ENCODE results near the gene MBOAT7.

The MBOAT7 gene

GRCh38 chr19:54188215-54188871 is 1.0 kb downstream of the MBOAT7 start:
- H3K27ac ChIP-seq (replicated peaks): peak overlapping the region; percentile 98
- DNase-seq (ENCODE audit: low read depth in 1 of 2, low spot score in 1 of 2): peak in 1 of 2 experiments; percentile 89
- TF ChIP-seq SPI1 (IDR thresholded peaks at IDR 0.05; ENCODE audit: borderline replicate concordance, low read depth): peak; percentile 77
- TF ChIP-seq CTCF (IDR thresholded peaks at IDR 0.05; ENCODE audit: insufficient read depth, low read length): no peak
- TF ChIP-seq, protein P1, sequence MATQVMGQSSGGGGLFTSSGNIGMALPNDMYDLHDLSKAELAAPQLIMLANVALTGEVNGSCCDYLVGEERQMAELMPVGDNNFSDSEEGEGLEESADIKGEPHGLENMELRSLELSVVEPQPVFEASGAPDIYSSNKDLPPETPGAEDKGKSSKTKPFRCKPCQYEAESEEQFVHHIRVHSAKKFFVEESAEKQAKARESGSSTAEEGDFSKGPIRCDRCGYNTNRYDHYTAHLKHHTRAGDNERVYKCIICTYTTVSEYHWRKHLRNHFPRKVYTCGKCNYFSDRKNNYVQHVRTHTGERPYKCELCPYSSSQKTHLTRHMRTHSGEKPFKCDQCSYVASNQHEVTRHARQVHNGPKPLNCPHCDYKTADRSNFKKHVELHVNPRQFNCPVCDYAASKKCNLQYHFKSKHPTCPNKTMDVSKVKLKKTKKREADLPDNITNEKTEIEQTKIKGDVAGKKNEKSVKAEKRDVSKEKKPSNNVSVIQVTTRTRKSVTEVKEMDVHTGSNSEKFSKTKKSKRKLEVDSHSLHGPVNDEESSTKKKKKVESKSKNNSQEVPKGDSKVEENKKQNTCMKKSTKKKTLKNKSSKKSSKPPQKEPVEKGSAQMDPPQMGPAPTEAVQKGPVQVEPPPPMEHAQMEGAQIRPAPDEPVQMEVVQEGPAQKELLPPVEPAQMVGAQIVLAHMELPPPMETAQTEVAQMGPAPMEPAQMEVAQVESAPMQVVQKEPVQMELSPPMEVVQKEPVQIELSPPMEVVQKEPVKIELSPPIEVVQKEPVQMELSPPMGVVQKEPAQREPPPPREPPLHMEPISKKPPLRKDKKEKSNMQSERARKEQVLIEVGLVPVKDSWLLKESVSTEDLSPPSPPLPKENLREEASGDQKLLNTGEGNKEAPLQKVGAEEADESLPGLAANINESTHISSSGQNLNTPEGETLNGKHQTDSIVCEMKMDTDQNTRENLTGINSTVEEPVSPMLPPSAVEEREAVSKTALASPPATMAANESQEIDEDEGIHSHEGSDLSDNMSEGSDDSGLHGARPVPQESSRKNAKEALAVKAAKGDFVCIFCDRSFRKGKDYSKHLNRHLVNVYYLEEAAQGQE (IDR thresholded peaks at IDR 0.05; ENCODE audit: insufficient replicate concordance, low read depth): no peak
- TF ChIP-seq GABPA (IDR thresholded peaks at IDR 0.05; ENCODE audit: low read depth): no peak
- TF ChIP-seq POLR2AphosphoS5 (IDR thresholded peaks at IDR 0.05; ENCODE audit: low read depth): peak; percentile 69
- H3K4me3 ChIP-seq (replicated peaks; ENCODE audit: insufficient read depth, low read length): peak overlapping the region; percentile 80
- H3K27me3 ChIP-seq (ENCODE audit: insufficient read depth, poor library complexity, severe bottlenecking): no peaks in the 10 kb centered on the region

DNA sequence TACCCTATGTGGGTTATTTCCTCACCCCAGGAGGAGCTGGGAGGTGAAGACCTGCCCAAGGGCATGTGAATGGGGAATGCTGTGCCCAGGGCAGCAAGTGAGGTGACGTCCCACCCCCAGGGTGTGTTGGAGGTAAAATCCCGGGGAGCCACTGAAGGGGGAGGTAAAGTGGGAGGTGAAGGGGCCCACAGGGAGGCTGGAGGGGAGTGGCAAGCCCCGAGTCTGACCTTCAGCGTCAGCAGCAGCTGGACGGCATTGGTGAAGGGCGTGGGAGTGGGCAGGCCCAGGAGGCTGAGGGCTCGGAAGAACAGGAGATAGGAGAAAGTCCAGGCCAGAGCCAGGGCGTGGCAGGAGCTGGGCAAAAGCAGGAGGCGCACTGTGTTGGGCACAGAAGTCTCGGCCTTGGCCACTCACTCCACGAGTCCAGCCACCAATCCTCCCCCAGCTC is 2.4 kb downstream of the MBOAT7 start:
- TF ChIP-seq CTCF (IDR thresholded peaks at IDR 0.05; ENCODE audit: insufficient read depth, low read length) (no peak), GABPA (IDR thresholded peaks at IDR 0.05; ENCODE audit: low read depth) (no peak), SPI1 (IDR thresholded peaks at IDR 0.05; ENCODE audit: borderline replicate concordance, low read depth) (no peak), POLR2AphosphoS5 (IDR thresholded peaks at IDR 0.05; ENCODE audit: low read depth) (no peak)
- TF ChIP-seq, protein P1 (IDR thresholded peaks at IDR 0.05; ENCODE audit: insufficient replicate concordance, low read depth): no peak
- no peak for DNase-seq (ENCODE audit: low read depth in 1 of 2, low spot score in 1 of 2)
- Histone ChIP-seq H3K4me3 (replicated peaks; ENCODE audit: insufficient read depth, low read length) (no peak overlapping the region), H3K27ac (replicated peaks) (peak overlapping the region; percentile 98; the same call in 1 of the 2 replicates), H3K27me3 (ENCODE audit: insufficient read depth, poor library complexity, severe bottlenecking) (no peaks in the 10 kb centered on the region)

DNA sequence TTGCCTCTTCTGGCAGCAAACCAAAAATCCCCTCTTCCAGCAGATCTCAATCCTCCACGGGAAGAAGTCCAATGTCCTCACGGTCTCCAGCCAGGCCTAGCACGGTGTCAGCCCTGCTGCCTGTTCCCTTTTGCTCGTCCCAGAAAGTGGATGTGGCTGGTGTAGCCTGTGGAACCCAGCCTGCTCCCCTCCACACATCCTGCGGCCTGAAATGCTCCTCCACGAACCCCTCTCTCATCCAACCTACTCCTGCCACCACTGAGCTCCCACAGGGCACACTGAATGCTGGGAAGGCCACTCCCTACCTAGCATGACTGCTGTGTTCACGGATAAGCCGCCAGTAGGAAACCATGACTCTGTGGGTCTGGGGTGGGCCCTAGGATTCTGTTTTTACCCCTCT is 3.0 kb downstream of the MBOAT7 start:
- no peak overlapping the region for H3K4me3 ChIP-seq (replicated peaks; ENCODE audit: insufficient read depth, low read length)
- H3K27me3 ChIP-seq (ENCODE audit: insufficient read depth, poor library complexity, severe bottlenecking): no peaks in the 10 kb centered on the region
- H3K27ac ChIP-seq (replicated peaks): no peak overlapping the region
- TF ChIP-seq POLR2AphosphoS5 (IDR thresholded peaks at IDR 0.05; ENCODE audit: low read depth): no peak
- TF ChIP-seq, protein P1 (IDR thresholded peaks at IDR 0.05; ENCODE audit: insufficient replicate concordance, low read depth): no peak
- TF ChIP-seq GABPA (IDR thresholded peaks at IDR 0.05; ENCODE audit: low read depth): no peak
- DNase-seq (ENCODE audit: low read depth in 1 of 2, low spot score in 1 of 2): no peak
